NCI-H1092 treated with DMSO at 0.1 percent for 48 hours (cell line): ENCODE measurements around the gene HPCA.
"Not testable (repeated sequence)": the region's sequence is repeated elsewhere in the genome, so short reads cannot be mapped to it uniquely, and the experiment has no call there.

Source experiments
- DNase-seq: peaks from one replicate; lab custom pipeline; 2025; lab: John Stamatoyannopoulos, UW

Gene HPCA

DNA sequence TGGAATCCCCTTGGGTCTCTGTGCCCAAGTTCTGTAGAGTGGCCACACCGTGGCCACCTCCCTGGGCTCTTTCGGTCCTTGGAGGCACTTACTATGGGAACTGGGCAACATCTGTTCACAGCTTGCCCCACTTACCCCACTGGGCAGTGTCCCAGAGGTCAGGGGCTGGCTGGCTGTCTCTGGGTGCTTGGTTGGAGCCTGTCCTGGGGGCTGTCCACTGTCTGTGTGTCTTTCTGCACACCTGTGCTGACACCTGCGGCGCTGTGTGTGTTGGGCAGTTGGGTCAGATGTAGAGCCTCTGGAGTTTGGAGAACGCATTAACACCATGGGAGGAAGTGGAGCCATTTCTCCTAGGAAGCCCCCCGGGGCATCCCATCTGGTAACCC lies 16.2 kb downstream of the HPCA start:
- DNase-seq = no peak

DNA sequence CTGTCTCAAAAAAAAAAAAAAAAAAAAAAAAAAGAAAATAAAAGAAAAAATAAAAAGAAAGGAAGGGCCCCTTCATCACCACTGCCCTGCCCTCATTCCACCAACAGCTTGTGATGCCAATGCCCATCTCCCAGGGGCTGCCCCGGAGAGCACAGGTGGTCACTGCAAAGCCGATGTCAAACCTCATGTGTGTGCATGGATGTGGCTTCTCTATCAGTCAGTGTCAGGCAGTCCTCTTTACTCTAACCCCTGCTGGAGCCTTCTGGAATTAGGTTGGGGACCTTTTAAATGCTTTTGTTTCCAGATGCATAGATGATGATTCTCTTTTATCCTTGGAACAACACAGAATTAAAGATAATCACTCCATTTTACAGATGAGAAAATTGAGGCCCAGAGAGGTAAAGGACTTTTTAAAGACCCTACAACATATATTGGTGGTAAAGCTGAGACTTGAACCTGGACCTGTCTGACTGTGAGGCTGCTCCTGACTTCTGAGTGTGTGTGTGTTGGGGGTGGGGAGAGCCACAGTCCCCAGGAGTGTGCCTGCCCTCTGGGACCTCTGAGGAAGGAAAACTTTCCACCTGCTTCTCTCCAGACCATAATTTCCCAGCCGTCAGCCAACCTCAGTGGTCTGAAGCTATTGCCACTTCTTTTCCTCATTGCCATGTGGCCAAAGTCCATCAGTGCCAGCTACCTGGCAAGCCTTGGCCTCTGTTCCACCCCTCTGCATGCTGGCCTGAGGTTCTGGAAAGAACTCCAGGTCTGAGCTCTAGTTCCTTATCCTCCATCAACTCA lies 17.9 kb downstream of the HPCA start:
- no peak for DNase-seq

DNA sequence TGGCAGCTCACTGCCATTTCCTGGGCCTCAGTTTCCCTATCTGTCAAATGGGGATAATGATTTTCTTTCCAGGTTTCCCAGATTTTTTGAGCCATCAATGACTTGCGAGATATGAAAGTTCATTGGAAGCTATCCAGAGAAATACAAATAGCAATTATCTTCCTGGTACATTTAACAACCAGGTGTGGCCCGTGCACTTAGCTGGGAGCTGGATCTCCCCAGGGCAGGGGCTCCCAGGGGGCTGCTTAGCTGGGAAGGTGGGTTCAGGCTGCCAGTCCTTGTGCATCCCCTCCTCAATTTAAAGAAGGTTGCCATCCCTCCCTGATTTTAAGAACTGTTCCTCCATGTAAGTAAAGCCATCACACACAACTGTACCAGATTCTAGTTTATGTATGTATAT lies 18.5 kb downstream of the HPCA start:
- no peak for DNase-seq

DNA sequence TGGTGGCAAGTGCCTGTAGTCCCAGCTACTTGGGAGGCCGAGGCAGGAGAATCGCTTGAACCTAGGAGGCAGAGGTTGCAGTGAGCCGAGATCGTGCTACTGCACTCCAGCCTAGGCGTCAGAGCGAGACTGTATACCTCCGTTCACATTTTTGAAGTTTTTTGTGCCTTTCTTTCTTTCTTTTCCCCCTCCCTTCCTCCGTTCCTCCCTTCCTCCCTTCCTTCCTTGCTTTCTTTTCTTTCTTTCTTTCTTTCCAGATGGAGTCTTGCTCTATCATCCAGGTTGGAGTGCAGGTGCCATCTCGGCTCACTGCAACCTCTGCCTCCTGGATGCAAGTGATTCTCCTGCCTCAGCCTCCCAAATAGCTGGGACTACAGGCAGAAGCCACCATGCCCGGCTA lies 19.3 kb downstream of the HPCA start:
- DNase-seq = not testable (repeated sequence)

DNA sequence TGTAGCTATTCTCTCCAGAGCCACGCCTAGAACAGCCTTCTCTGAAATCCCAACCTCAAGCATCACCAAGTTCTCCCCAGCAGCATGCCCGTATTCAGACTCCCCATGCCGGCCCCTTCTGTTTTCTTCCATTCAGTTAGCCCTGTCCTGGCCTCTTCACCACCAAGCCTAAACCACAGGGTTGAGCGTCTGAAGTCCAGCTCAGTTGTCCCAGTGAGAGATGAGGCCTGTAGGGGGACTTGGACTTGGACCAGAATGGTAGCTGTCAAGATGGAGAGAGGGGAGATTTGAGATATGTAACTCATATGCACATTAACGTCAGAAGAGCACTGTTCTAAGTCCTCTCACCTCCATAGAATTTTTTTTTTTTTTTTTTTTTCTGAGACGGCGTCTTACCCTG lies 20.4 kb downstream of the HPCA start:
- no peak for DNase-seq

DNA sequence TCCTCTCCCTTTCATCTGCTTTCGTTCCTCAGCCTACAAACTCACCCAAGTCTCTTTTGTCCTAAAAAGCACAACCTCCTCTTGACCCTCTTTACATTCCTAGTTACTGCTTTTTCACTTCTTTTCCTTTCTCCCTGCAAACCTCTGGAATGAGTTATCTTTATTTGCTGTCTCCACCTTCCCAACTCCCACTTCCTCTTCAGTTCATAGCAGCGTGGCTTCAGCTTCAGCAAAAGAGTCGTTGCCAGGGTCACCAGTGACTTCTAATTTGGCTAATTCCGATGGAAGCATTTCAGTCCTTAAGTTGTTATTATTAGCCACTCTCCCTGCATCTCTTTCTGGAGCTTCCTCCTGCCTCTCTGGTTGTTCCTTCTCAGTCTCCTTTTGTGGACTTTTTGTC lies 21.1 kb downstream of the HPCA start:
- DNase-seq = no peak

DNA sequence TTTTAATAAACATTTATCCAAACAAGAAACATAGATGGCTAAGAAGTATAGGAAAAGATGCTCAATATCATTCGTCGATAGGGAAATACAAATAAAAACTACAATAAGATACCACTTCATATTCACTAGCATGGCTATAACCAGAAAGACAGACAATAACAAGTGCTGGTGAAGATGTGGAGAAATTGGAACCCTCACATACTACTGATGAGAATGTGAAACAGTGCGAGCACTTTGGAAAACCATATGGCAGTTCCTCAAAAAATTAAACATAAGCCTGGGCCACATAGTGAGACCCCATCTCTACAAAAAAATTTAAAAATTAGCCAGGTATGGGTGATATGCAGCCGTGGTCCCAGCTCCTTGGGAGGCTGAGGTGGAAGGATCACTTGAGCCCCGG lies 24.0 kb downstream of the HPCA start:
- no peak for DNase-seq

DNA sequence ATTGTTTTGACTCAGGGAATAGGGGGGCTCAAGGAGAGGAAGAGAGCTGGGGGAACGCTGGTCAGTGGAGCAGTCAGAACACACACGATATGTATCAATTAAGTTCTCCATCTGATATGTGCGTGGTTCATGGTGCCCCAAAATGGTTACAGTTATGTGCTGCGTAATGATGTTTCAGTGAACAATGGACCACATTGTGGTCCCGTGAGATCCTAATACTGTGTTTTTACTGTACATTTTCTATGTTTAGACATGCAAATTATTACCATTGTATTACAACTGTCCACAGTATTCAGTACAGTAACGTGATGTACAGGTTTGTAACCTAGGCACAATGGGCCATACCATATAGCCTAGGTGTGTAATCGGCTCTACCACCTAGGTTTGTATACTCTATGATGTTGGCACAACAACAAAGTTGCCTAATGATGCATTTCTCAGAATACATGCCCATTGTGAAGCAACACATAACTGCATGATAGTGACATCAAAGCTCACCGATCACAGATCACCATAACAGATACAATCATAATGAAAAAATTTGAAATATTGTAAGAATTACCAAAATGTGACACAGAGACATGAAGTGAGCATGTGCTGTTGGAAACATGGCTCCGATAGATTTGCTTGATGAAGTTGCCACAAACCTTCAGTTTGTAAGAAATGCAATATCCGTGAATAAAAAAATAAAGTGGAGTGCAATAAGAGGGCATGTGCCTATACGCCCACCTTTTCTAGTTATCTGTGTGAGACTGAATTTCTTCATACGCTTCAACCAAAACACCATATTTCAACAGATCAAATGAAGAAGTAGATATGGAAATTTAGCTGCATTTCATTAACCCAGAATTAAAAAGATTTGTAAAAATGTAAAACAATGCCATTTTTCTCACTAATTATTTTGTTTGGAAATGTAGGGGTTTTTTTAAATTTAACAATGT lies 29.7 kb downstream of the HPCA start:
- DNase-seq = no peak

DNA sequence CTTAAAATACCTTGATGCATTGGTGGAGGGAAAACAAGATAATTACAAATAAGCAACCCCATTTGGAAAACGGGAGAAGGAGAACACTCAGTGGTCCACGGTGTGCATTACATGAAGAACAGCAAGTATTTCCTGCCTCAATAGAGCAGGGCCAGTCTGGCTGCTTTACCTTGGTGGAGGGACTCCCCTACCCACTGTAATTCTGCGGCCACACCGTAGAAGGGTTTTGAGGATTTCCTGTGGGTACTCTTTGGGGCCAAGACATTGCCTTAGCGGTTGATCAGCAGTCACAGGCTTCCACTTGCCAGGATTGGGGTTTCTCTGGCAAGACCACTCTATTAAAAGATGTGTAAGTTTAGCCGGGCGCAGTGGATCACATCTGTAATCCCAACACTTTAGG lies 31.2 kb downstream of the HPCA start:
- no peak for DNase-seq

DNA sequence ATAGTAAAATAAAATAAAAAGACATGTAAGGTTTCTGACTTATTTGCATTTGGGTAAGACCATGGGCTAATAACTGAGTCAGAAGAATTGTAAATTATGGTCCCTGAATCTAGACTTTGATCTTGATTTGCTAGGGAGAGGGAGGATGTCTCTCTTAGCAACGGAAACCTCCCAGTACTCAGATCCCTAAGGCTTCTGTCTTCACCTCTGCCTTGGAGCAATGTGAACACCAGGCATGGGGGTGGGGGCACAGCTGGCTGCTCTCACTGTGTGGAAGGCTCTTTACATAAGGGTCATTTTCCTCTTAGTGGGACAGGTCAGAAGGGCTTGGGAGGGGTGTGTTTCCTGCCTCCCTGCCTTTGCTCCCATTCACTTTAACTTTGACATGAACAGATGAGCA lies 31.9 kb downstream of the HPCA start:
- DNase-seq = no peak

DNA sequence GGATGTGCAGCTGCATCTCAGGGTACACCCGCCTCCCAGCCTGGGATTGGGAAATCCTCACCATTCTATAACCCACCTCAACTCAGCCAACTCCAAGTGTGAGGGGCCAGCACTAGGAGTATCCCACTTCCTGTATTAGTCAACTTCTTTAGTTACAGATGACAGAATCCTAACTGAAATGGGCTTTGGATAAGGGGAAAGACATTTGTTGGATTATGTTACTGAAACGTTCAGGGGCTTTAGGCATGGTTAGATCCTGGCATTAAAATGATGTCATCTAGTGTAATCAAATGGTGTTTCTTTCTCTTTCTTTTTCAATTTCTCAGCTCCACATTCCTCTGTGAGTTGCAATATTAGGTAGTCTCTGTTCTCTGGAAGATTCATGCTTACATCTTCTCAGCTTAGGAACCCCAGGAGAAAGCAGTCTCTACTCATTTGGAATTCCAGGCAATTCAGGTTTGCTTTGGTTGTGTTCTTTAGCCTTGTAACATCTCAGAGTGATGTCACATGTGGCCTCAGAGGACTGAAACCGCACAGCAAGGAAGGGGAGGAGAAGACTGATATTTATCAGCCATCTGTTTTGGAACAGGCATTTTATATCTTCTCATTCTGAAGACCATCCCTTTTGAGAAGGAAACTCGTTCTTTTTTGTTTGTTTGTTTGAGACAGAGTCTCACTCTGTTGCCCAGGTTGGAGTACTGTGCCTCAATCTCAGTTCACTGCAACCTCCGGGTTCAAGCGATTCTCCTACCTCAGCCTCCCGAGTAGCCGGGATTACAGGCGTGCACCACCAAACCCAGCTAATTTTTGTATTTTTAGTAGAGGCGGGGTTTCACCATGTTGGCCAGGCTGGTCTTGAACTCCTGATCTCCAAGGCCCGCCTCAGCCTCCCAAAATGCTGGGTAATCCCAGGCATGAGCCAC lies 33.8 kb downstream of the HPCA start:
- DNase-seq = no peak

DNA sequence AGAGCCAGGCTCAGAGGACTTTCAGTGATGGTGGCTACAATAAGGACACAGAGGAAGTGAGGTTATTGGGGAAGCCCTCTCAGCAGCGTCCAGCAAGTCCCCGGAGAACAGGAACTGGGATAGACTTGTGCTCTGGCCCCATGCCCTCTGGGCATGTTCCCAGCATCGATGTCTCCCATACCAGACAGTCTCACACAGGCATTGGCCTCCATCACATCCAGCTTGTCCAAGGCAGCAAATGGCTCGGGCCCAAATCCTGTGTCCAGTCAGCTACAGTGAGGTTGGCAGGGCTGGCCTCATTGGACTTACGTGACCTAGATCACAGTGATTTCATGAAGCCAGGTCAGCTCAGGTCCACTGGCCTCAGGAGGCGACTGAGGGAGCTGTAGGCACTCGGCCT lies 34.5 kb downstream of the HPCA start:
- DNase-seq = no peak

DNA sequence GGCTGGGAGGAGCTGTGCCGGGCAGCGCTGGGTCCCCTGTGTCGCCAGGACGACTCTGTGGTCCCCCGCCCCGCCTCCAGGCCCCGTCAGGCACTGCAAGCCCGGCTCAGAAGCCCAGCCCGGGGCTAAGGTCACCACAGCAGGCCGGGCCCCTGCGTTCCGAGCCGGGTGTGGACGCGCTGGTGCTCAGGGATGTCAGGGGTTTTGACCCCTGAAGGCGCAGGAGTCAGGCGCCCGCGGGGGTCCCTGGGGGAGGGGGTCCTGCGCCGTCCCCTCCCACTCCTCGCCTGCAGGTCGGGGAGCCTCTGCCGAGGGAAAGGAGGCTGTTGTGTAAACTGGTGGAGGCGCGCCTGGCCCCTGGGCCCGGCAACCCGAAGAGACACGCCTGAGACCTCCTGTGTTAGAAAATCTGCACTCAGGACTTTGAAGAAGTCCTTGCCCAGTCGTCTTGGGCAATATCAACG lies 38.6 kb downstream of the HPCA start:
- no peak for DNase-seq

DNA sequence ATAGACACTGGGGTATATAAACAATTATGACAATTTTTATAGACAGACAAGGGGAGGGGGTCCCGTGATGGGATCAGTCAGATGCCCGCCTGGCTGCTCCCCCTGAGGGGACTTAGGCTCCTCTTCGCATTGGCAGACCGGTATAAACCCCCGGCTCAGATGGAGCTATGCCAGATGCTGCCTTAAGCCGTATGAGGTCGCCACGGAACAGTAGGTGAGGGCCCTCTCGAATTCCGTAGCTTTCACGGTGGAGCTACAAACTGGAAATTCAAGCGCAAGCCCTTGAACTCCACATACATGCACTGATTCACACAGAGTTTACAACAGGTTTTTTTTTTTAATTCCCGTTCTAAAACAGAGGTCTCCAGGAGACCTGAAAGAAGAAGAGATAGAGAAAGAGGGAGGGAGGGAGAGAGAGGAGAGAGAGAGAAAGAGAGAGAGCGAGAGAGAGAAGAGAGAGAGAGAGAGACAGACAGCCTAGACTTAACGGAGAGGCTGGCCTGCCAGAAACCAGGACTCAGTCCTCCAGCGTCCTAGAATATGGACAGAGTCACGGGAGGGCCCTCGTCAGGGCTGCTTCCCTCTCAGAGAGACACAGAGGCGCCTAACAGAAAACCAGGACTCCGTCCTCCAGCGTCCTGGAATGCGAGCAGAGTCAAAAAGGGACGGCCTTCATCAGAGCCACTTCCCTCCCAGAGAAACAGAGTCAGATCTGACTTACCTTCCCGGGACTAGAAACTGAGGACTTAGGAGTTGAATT lies 39.3 kb downstream of the HPCA start:
- DNase-seq = peak; percentile 30

DNA sequence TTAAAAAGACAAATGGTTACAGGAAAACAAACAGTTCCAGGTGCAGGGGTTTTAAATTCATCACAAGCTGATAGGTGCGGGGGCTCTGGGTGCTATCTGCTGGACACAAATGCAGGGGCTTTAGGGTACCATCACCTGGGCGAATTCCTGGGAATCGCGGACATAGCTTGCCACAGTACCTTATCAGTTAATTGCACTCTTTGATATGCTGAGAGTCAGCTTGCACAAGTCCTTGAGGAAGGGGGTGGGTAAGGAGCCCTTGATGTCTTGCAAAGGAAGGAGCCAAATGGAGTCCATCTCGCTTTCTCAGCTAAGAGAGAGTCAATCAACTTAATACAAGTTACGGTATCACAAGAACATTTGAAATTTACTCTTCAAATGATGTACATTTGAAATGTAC lies 40.3 kb downstream of the HPCA start:
- DNase-seq = no peak

DNA sequence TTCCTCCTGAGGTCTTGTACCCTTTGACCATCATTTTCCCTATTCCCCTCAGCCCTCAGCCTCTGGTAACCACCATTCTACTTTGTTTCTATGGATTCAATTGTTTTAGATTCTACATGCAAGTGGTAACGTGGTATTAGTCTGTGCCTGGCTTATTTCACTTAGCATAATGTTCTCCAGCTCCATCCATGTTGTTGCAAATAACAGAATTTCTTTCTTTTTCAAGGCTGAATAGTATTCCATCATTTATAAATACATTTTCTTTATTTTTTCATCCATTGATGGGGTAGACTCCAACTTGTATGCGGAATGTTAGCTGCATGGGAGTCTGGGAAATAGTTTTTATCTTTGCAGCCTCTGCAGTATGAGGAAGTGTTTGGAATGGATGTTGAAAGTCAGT lies 41.1 kb downstream of the HPCA start:
- no peak for DNase-seq

DNA sequence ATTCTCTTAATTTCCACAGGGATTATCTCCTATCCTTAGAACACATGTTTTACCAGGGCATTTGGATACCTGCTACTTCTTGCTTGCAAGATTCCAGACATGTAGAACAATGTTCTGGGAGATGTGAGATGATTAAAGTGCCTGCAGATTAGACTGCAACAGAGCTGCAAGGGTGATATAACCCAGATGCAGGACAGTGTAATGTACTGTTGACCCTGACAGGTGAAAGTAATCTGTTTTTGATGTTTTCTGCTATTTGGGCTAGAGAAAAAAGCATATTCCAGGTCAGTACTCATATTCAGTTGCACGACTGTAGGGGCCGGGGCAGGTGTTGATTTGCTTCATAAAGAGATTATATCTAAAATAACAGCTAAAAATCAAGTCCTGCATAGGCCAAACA lies 42.0 kb downstream of the HPCA start:
- DNase-seq = no peak

DNA sequence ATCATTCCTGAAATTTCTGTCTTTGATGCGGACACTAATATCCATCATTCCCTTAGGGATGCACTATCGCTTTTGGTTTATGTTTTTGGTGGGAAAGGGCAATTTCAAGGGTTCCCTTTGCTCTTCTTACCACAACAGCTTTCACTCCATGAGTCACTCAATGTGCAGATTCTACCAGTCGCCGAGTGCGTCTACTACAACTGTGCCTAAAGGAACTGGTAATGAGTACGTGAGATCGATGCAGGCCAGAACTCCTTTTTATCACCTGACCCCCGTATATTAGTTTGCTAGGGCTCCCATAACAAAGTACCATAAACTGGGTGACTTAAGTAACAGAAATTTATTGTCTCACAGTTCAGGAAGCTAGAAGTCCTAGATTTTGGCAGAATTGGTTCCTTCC lies 42.4 kb downstream of the HPCA start:
- no peak for DNase-seq

DNA sequence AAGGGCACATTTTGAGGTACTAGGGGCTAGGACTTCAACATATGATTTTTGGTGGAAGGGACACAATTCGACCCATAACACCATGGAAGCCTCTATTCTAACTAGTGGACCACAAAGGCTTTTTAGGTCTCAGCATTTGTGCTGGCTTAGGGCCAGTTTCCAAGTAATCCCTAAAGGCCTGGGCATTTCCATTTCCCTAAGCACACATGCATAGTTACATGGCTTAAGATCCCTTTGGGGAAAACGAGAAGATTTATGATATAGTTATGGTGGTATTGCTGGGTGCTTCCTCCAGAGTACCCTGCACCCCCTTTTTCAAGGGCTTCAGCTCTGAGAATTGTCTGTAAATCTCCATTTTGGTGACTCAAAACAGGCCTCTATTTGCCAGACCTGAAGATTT lies 43.1 kb downstream of the HPCA start:
- no peak for DNase-seq

DNA sequence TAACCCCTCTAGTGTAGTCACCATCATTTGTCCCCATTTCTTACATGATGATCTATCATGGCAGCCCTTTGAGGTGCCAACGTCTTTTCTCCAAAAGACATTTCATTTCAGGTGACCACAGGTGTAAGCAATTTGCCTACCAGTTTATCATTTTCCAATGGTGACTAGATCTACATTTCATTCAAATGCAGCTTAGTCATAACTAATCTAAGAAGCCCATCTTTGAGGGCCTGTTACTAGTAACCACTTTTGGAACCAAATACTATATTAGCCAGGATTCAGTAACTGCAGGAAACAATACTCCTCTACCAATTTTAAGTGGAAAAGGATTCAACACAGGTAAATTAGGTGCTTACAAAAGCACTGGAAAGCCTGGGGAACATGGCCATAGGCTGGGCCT lies 45.5 kb downstream of the HPCA start:
- no peak for DNase-seq

DNA sequence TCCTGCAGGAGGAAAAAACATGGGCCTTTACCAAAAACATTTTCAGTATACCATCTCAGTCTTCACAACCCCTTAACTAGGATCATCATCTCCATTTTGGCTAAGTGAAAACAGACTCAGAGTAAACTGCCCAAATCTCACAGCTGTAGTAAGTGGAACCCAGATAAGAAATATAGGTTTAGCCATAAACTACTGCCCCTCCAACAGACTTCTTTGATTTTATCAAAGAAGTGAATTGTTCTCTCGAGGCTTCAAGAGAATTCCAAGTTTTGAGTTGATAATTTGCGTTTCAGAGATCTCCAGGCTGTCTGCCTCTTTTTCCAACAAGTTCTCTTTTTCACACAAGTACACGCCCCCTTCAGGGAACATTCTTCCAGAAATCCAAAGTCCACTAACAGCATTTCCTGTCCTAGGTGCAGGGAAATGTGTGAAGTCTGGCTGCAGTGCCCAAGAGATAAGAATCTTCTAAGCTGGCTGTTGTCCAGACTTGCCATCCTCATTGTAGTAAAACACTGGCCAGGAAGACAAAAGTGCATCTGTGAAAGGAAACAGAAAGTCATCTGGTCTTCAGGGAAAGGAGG lies 47.5 kb downstream of the HPCA start:
- DNase-seq = no peak
